ENCODE measurements around the gene CTNNAL1. TPM values are rescaled to one million over a fixed set of nuclear protein-coding genes. Genes with fewer than 3 reads are reported as not detected.

CTNNAL1 gene
- total RNA-seq, 1 donor from 2014 or later: 25.9 TPM

DNA sequence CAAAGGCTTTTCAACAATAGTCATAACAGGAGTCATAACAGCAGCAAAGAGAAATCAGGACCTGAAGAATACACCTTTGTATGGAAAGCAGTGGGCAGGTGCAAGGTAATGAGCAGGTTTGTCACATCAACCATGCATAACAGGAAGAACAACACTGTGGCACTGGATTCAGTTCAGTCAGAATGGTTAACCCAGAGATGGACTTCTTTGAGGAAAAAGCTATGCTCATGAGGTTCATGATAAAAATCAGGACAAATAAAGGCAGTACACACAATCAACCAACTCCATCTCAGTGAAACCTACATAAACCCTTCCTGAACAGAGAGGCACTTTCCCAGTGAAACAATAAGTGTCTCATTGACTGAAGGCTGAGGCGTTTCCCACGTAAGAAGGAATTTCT, 52.1 kb downstream of the CTNNAL1 start:
- TF ChIP-seq, protein P1, sequence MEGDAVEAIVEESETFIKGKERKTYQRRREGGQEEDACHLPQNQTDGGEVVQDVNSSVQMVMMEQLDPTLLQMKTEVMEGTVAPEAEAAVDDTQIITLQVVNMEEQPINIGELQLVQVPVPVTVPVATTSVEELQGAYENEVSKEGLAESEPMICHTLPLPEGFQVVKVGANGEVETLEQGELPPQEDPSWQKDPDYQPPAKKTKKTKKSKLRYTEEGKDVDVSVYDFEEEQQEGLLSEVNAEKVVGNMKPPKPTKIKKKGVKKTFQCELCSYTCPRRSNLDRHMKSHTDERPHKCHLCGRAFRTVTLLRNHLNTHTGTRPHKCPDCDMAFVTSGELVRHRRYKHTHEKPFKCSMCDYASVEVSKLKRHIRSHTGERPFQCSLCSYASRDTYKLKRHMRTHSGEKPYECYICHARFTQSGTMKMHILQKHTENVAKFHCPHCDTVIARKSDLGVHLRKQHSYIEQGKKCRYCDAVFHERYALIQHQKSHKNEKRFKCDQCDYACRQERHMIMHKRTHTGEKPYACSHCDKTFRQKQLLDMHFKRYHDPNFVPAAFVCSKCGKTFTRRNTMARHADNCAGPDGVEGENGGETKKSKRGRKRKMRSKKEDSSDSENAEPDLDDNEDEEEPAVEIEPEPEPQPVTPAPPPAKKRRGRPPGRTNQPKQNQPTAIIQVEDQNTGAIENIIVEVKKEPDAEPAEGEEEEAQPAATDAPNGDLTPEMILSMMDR (IDR thresholded peaks at IDR 0.05): no peak
- DNase-seq (ENCODE audit: low spot score): no peak
- Mint-ChIP-seq H3K27ac (ENCODE audit: unreplicated experiment) (no peak overlapping the region), H3K4me1 (ENCODE audit: low read depth) (no peaks in the 10 kb centered on the region), H3K4me3 (ENCODE audit: unreplicated experiment) (no peak overlapping the region), H3K36me3 (ENCODE audit: low read depth) (peaks cover 3% of the 10 kb centered on the region), H3K27me3 (ENCODE audit: low read depth) (no peaks in the 10 kb centered on the region), H3K9me3 (ENCODE audit: low read depth) (no peaks in the 10 kb centered on the region)

DNA sequence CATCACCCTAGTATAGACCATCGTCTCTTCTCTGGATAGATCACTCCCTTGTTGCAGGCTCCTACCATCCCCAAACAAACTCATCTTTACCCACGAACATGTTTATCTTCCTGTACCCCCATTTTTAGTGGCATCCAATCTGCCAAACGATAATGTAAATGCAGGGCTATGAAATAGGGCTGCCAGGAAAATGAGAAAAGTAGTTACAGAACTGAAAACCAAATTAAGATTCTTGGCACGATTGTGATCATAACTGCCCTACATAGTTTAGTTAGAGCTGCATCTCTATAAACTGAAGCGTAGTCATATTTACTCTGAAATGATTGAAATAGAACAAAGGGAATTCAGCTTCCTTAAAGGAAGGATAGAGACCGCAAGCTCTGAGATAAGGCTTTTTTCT, 53.0 kb downstream of the CTNNAL1 start:
- Mint-ChIP-seq H3K9me3 (ENCODE audit: low read depth) (no peaks in the 10 kb centered on the region), H3K4me1 (ENCODE audit: low read depth) (no peaks in the 10 kb centered on the region), H3K27me3 (ENCODE audit: low read depth) (no peaks in the 10 kb centered on the region), H3K4me3 (ENCODE audit: unreplicated experiment) (no peak overlapping the region), H3K36me3 (ENCODE audit: low read depth) (peaks cover 3% of the 10 kb centered on the region), H3K27ac (ENCODE audit: unreplicated experiment) (no peak overlapping the region)
- DNase-seq (ENCODE audit: low spot score): no peak
- TF ChIP-seq, protein P1 (IDR thresholded peaks at IDR 0.05): no peak

DNA sequence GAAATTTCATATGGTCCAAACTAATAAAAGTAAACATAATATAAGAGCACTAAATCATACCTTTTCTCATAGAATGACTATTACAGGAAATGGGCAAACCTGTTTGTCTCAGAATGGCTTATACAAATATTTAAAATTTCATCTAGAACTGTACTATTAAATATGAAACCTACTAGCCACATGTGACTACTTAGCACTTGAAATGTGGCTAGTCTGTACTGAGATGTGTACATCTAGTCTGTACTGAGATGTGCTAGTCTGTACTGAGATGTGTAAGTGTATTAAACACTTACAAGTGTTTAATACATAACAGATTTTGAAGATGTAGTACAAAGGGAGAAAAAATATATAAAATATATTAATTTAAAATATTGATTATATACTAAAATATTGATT, 56.7 kb downstream of the CTNNAL1 start:
- no peaks in the 10 kb centered on the region for H3K9me3 Mint-ChIP-seq (ENCODE audit: low read depth)
- H3K4me3 Mint-ChIP-seq (ENCODE audit: unreplicated experiment): no peak overlapping the region
- H3K4me1 Mint-ChIP-seq (ENCODE audit: low read depth): no peaks in the 10 kb centered on the region
- H3K27ac Mint-ChIP-seq (ENCODE audit: unreplicated experiment): no peak overlapping the region
- DNase-seq (ENCODE audit: low spot score): no peak
- TF ChIP-seq, protein P1 (IDR thresholded peaks at IDR 0.05): no peak
- H3K27me3 Mint-ChIP-seq (ENCODE audit: low read depth): no peaks in the 10 kb centered on the region
- no peaks in the 10 kb centered on the region for H3K36me3 Mint-ChIP-seq (ENCODE audit: low read depth)

DNA sequence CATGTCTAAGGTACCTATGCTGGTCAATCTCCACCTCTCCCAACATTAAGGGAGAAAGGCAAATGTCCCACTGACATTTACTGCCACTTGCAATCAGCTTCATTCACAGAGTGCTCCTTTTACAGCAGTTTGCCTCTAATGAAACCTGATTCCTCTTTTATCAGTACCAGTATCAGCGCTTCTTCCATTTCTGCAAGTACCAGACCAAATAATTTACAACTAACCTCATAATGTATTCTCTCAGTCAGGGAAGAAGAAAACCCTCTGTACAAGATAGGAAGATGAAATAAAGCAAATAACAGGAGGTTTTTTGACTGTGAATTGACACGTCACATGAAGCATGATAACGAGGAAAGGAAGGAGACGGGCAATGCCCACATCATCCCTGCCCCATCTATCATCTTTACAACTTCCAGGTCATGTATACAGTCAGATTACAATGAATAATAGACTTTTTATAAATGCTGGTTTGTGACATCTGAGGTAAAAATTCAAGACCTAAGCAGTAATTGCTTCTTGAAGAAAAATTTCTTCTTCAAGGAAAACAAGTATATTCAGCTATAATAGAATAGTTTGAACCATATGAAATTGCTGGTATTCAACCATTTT, 57.2 kb downstream of the CTNNAL1 start:
- Mint-ChIP-seq H3K27me3 (ENCODE audit: low read depth) (no peaks in the 10 kb centered on the region), H3K27ac (ENCODE audit: unreplicated experiment) (no peak overlapping the region), H3K36me3 (ENCODE audit: low read depth) (no peaks in the 10 kb centered on the region), H3K9me3 (ENCODE audit: low read depth) (no peaks in the 10 kb centered on the region), H3K4me1 (ENCODE audit: low read depth) (no peaks in the 10 kb centered on the region), H3K4me3 (ENCODE audit: unreplicated experiment) (no peak overlapping the region)
- TF ChIP-seq, protein P1 (IDR thresholded peaks at IDR 0.05): no peak
- DNase-seq (ENCODE audit: low spot score): no peak

DNA sequence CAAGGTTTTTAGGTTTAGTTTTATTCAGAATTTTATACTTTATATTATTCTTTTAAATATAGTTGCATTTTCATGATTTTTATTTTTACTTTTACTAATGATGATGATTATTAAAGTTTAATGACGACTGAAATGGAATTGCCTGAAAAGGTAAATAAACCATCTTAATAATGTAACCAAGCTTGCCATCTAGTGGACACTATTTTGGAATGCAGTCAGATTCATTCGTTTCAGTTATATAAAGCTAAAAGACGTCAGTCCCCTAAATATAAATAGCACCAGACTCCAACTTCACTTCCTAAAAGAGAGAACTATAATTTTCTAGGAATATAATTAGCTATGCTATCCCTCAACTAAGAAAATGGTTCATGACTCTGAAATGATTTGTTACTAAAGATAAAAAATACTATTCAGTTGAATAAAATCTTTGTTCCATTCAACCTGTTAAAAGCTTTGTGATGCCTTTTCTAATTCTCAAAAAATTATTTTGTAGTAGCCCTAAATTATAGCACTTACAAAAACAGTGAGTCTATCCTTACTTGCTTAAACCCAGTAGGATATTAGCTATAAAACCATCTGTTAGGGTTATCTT, 59.2 kb downstream of the CTNNAL1 start:
- no peaks in the 10 kb centered on the region for H3K27me3 Mint-ChIP-seq (ENCODE audit: low read depth)
- no peak overlapping the region for H3K27ac Mint-ChIP-seq (ENCODE audit: unreplicated experiment)
- H3K4me3 Mint-ChIP-seq (ENCODE audit: unreplicated experiment): no peak overlapping the region
- no peaks in the 10 kb centered on the region for H3K4me1 Mint-ChIP-seq (ENCODE audit: low read depth)
- no peaks in the 10 kb centered on the region for H3K9me3 Mint-ChIP-seq (ENCODE audit: low read depth)
- no peak for DNase-seq (ENCODE audit: low spot score)
- TF ChIP-seq, protein P1 (IDR thresholded peaks at IDR 0.05): peak; percentile 93
- no peaks in the 10 kb centered on the region for H3K36me3 Mint-ChIP-seq (ENCODE audit: low read depth)

Measured in chondrocyte (in vitro differentiated cells).